Femur (tissue), 1 donor: Measurements from ENCODE around the gene CERT1.
"Not testable (repeated sequence)": the region's sequence is repeated elsewhere in the genome, so short reads cannot be mapped to it uniquely, and the experiment has no call there.

Source experiments
- DNase-seq: peaks from one replicate; pipeline ENCODE4 v3.0.0-alpha.2; 2017

Gene CERT1

DNA sequence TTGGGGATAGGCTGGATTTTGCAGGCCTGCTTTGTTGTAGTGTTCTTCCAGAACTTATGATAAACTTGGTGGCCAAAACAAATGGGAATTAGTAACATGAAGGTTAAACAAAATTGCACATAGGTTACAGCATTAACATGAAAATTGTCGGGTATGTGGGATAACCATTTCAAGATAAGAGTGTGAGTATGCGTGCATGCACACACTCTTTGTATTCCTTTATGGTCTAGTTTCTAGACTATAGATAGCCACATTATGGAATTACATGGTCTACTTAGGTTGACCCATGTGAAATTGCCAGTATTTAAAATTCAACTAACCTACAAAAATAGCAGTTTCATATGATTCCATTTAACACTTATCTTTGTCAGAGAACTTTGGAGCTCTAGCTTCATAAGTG is 173.0 kb downstream of the CERT1 start:
- DNase-seq: no peak

DNA sequence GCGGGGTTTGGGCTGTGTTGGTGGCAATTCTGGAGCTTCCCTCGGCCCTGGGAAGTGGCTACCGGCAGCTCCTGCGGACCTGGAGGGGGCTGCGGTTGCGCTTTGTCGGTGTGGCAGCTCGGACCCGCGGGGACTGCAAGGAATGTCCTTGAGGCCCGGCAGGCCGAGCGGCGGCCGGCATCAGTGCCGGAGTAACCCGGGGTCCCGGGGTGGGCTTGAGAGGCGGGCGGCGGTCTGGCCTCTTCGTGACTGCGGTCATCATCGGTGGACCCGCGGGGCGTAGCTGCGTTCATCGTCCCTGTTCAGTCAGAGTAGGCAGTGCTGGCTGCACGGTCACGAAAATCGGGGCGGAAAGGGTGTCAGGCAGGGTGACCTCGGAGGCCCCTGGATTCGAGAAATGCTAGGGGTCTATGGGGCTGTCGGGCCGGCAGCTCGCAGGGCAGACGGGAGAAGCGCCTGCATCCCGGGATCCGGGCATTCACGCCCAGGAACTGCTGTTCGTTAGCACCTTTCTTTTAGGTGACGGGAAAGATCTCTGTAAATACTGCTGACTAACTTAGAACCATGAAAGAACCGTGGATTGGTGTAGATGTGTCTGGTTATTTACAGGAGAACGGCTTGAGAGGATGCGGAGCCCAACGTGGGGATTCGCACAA is 173.9 kb downstream of the CERT1 start:
- DNase-seq: no peak

DNA sequence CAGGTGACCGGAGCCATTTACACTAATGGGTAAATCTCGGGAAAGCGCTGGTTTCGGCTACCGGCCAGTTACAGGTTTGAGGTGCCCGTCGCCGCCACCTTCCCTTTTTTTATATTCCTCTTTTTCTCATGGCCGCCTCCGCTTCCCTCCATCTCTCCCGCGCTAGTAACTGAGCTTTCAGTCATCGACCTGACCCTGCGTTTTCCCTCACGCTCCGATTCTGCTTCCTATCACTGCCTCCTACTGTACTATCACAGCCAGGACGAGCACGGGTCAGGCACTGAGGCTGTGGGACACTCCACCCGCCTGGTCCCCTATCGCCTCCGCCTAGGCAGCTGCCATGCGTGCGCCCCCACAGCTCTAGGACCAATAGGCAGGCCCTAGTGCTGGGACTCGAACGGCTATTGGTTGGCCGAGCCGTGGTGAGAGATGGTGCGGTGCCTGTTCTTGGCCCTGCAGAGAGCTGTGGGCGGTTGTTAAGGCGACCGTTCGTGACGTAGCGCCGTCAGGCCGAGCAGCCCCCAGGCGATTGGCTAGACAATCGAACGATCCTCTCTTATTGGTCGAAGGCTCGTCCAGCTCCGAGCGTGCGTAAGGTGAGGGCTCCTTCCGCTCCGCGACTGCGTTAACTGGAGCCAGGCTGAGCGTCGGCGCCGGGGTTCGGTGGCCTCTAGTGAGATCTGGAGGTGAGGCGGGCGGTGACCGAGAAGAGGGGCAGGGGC is 174.7 kb downstream of the CERT1 start, which contains the start of gene HMGCR:
TSS of gene HMGCR (plus strand) at position 606 of the 722 bp plus-strand sequence. CDS start 5,386 bp downstream, outside the sequence.
- peak; percentile 100 for DNase-seq

DNA sequence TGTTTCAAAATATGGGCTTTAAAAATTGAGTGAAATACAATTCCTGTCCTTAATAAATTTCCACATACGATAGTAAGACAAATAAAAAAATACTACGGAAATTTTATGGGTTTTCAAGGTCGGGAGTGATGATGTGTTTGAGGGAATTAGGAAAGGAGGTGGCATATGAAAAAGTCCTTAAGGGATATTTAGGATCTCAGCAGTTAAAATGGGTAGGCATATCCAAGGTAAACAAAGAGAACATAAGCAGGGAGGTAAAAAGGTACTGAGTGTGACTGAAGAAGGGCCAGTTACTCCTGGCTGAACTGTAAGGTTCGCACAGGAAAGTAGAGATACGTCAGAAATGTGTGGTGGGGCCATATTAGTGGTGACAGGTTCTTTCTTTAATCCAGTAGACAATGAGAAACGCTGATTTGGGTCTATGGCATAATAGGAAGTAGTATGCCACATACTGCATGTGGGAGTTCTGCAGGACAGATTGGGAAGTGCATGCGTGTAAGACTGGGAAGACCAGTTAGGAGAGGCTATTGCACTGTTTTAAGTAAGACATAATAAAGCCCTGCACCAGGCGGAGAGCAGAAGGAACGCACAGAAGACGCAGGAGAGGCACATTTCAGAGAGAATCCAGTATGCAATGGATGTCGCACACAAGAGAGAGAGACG is 175.3 kb downstream of the CERT1 start:
- peak; percentile 56 for DNase-seq

DNA sequence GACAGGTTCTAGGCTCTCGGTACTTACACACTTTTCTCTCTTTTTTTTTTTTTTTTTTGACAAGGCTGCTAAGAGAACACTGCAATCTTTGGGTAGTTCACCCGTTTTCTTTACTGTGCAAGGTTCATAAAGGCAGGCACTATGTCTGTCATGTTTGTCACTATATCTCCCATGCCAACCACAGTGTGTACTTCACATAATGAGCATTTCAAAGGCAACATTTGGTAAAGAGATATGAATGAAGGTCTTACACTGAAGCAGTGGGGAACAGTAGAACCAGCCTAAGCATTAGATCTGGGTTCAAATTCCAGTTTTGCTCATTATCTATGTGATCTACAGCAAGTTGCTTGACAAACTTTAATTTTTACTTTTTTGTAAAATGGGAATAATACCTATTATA is 175.9 kb downstream of the CERT1 start:
- no peak for DNase-seq

DNA sequence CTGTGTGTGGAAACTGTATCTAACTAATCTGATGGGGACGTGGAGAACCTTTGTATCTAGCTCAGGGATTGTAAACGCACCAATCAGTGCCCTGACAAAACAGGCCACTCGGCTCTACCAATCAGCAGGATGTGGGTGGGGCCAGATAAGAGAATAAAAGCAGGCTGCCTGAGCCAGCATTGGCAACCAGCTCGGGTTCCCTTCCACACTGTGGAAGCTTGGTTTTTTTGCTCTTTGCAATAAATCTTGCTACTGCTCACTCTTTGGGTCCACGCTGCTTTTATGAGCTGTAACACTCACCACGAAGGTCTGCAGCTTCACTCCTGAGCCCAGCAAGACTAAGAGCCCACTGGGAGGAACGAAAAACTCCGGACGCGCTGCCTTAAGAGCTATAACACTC is 177.0 kb downstream of the CERT1 start:
- not testable (repeated sequence) for DNase-seq

DNA sequence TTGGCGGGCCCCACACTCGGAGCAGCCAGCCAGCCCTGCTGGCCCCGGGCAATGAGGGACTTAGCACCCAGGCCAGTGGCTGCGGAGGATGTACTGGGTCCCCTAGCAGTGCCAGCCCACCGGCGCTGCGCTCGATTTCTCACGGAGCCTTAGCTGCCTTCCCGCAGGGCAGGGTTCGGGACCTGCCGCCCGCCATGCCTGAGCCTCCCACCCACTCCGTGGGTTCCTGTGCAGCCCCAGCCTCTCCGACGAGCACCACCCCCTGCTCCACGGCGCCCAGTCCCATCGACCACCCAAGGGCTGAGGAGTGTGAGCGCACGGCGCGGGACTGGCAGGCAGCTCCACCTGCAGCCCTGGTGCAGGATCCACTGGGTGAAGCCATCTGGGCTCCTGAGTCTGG is 177.7 kb downstream of the CERT1 start:
- DNase-seq: not testable (repeated sequence)

DNA sequence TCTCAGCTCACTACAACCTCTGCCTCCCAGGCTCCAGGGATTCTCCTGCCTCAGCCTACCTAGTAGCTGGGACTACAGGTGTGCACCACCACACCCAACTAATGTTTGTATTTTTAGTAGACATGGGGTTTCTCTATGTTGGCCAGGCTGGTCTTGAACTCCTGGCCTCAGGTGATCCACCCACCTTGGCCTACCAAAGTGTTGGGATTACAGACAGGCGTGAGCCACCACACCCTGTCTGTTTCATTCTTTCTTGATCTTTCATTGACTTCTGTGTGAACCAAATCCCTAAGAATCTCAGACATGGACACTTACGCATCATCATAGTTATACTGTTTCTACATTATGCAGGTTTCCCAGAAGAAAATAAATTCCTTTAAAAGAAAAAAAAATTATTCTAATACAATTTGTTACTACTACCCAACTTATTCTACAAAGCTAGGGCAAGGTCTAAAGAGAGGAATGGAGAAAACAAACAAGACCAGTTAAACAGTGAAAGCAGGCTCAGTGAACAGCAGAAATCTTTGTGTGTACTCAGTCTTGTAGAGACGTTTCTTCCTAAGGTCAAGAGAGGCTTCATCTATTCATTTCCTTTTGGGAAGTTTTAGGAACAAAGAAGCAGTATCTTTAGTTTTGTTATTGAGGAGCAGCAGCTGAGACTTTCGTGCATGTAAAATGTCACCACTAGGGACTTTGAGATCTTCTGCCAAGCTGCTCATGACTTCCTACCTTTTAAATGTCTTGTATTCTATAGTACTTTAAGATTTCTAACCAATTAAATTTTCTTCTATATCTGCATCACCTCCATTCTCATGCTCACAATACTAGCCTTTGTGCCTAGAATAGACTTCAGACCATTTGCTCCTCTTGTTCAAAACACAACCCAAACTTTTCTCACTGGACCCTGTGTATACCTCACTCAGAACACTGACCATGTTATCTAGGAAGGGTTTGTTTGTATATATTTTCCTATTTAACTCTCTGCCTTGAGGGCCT is 180.0 kb downstream of the CERT1 start:
- no peak for DNase-seq

DNA sequence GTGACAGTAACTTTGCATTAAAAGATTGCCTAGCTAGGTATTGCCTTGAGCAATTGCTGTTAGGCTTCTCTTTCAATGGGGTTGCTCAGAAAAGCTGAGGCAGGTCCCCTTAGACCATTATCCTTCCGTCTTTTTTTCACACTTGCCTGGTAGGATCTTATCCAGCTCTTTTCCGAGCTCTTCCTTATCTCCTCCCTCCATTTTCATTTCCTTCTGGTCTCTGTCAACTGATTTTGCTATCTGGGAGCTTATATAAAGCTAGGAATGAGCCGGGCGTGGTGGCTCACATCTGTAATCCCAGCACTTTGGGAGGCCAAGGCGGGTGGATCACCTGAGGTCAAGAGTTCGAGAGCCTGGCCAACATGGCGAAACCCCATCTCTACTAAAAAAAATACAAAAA is 181.0 kb downstream of the CERT1 start:
- no peak for DNase-seq
